H1 (cell line): ENCODE data around the gene MIPOL1. TPM values are rescaled to one million over a fixed set of nuclear protein-coding genes. Genes with fewer than 3 reads are reported as not detected.

ENCODE experiments used
- CTCF ChIA-PET: fragments of 300-600 bp; sonication (Branson Sonifier 250); formaldehyde crosslinking; loops from one replicate; lab custom pipeline; 2021; ENCODE audit not compliant: partially characterized antibody; lab: Charles Lee
- POLR2A ChIA-PET: fragments of 300-600 bp; sonication (Branson Sonifier 250); formaldehyde crosslinking; loops from one replicate; lab custom pipeline; 2021; ENCODE audit warnings: inconsistent platforms; ENCODE audit not compliant: partially characterized antibody; lab: Charles Lee
- DNase-seq, 2 experiments: peaks; one replicate each; pipeline versions ENCODE4 v3.0.0 to v3.0.0-alpha.2; 2010 to 2022; ENCODE audit warnings: low spot score in 2 of 2, low read depth in 1 of 2, mixed read lengths in 1 of 2
- FAIRE-seq: peaks from 2 replicates; lab custom pipeline; 2011; peaks lifted over from hg19 to GRCh38; lab: Jason Lieb, UNC
- H2AFZ ChIP-seq: 2 replicates; pipeline ENCODE4 v1.8.1; 2012; ENCODE audit warnings: low read length, inconsistent platforms
- H2AK5ac ChIP-seq: 2 replicates; pipeline ENCODE4 v1.6.1; 2013; ENCODE audit warnings: low read depth, low read length
- H2BK120ac ChIP-seq: replicated peaks from 2 replicates; pipeline ENCODE3; 2013; ENCODE audit warnings: low read depth, low read length, inconsistent platforms
- H2BK12ac ChIP-seq: 2 replicates; pipeline ENCODE4 v1.6.1; 2013; ENCODE audit warnings: low read depth, low read length
- H2BK15ac ChIP-seq: 2 replicates; pipeline ENCODE4 v1.6.1; 2013; ENCODE audit warnings: low read length
- H2BK20ac ChIP-seq: 2 replicates; pipeline ENCODE4 v1.6.1; 2013; ENCODE audit warnings: low read length
- H2BK5ac ChIP-seq: 2 replicates; pipeline ENCODE4 v1.6.1; 2013; ENCODE audit warnings: low read depth, low read length
- H3K14ac ChIP-seq: 2 replicates; pipeline ENCODE4 v1.6.1; 2013; ENCODE audit warnings: inconsistent platforms; ENCODE audit not compliant: insufficient read length
- H3K18ac ChIP-seq: 2 replicates; pipeline ENCODE4 v1.6.1; 2013; ENCODE audit warnings: low read length; ENCODE audit errors: extremely low read depth
- H3K23ac ChIP-seq: 2 replicates; pipeline ENCODE4 v1.6.1; 2013; ENCODE audit warnings: inconsistent platforms; ENCODE audit not compliant: insufficient read length
- H3K23me2 ChIP-seq: 2 replicates; pipeline ENCODE4 v1.6.1; 2013; ENCODE audit warnings: low read depth, low read length
- H3K27ac ChIP-seq: 2 replicates; pipeline ENCODE4 v1.6.1; 2011; ENCODE audit warnings: low read depth, low read length, inconsistent platforms
- H3K27me3 ChIP-seq, 4 experiments: replicated peaks in 1 of 4; 1 replicate in 1 of 4; 2 replicates in 3 of 4; pipeline versions ENCODE4 v1.6.1 to v1.8.1; 2011 to 2013; ENCODE audit warnings: low read length in 3 of 4, mild to moderate bottlenecking in 3 of 4, inconsistent platforms in 2 of 4, mixed read lengths in 2 of 4, moderate library complexity in 1 of 4; ENCODE audit not compliant: control insufficient read depth in 3 of 4, insufficient read depth in 3 of 4; ENCODE audit errors: extremely low read depth in 1 of 4
- H3K36me3 ChIP-seq, 4 experiments: 2 replicates each; pipeline versions ENCODE4 v1.6.1 to v1.8.1; 2011 to 2013; ENCODE audit warnings: mild to moderate bottlenecking in 4 of 4, low read length in 3 of 4, moderate library complexity in 2 of 4, control low read depth in 1 of 4, inconsistent platforms in 1 of 4; ENCODE audit not compliant: insufficient read depth in 4 of 4, control insufficient read depth in 2 of 4
- H3K4ac ChIP-seq: replicated peaks from 2 replicates; pipeline ENCODE3; 2013; ENCODE audit warnings: low read length, low read depth, mixed read lengths, inconsistent platforms; ENCODE audit not compliant: insufficient read length
- H3K4me1 ChIP-seq, 4 experiments: replicated peaks in 1 of 4; 1 replicate in 1 of 4; 2 replicates in 3 of 4; pipeline versions ENCODE4 v1.6.1 to v1.8.1; 2011 to 2013; ENCODE audit warnings: low read length in 3 of 4, inconsistent platforms in 2 of 4, mixed read lengths in 1 of 4; ENCODE audit not compliant: insufficient read depth in 4 of 4, control insufficient read depth in 3 of 4
- H3K4me2 ChIP-seq, 2 experiments: 2 replicates each; pipeline versions ENCODE4 v1.6.1 to v1.8.1; 2011 to 2013; ENCODE audit warnings: low read depth in 2 of 2, low read length in 2 of 2, control low read depth in 1 of 2, inconsistent platforms in 1 of 2, mild to moderate bottlenecking in 1 of 2; ENCODE audit not compliant: insufficient read depth in 1 of 2
- H3K4me3 ChIP-seq, 4 experiments: fragments of 200-600, 300-600 bp in 1 of 4; sonication (generic), shearing (Covaris generic), sonication (Bioruptor Twin) in 1 of 4; 2 replicates each; pipeline versions ENCODE4 v1.5.1 to v1.8.1; 2011 to 2016; ENCODE audit warnings: low read length in 4 of 4, low read depth in 3 of 4, control low read depth in 2 of 4, inconsistent platforms in 2 of 4, mild to moderate bottlenecking in 2 of 4, mixed read lengths in 1 of 4, moderate library complexity in 1 of 4; ENCODE audit not compliant: insufficient read depth in 2 of 4; ENCODE audit errors: extremely low read depth in 1 of 4
- H3K56ac ChIP-seq: replicated peaks from 2 replicates; pipeline ENCODE3; 2013; ENCODE audit warnings: low read depth, mild to moderate bottlenecking, mixed read lengths, low read length, inconsistent platforms; ENCODE audit not compliant: insufficient read length
- H3K79me1 ChIP-seq: 2 replicates; pipeline ENCODE4 v1.6.1; 2013; ENCODE audit warnings: low read depth, low read length, control low read depth
- H3K79me2 ChIP-seq, 2 experiments: 2 replicates each; pipeline versions ENCODE4 v1.6.1 to v1.8.1; 2012 to 2013; ENCODE audit warnings: low read length in 2 of 2, mild to moderate bottlenecking in 2 of 2, inconsistent platforms in 1 of 2; ENCODE audit not compliant: insufficient read depth in 2 of 2, control insufficient read depth in 1 of 2
- H3K9ac ChIP-seq, 4 experiments: replicated peaks in 1 of 4; 1 replicate in 1 of 4; 2 replicates in 3 of 4; pipeline versions ENCODE4 v1.6.1 to v1.8.1; 2011 to 2013; ENCODE audit warnings: low read depth in 3 of 4, low read length in 3 of 4, control low read depth in 2 of 4, mild to moderate bottlenecking in 2 of 4, moderate library complexity in 2 of 4, inconsistent platforms in 1 of 4; ENCODE audit errors: extremely low read depth in 1 of 4
- H3K9me3 ChIP-seq, 2 experiments: 2 replicates each; pipeline versions ENCODE4 v1.6.1 to v1.8.1; 2012 to 2013; ENCODE audit warnings: mild to moderate bottlenecking in 2 of 2, moderate library complexity in 2 of 2, control low read depth in 1 of 2, inconsistent platforms in 1 of 2, low read depth in 1 of 2, low read length in 1 of 2, mixed read lengths in 1 of 2; ENCODE audit not compliant: insufficient read depth in 2 of 2
- H4K20me1 ChIP-seq, 2 experiments: replicated peaks in 1 of 2; 2 replicates each; pipeline versions ENCODE3 to v1.8.1; 2011 to 2013; ENCODE audit warnings: inconsistent platforms in 2 of 2, low read length in 2 of 2, mild to moderate bottlenecking in 1 of 2; ENCODE audit not compliant: insufficient read depth in 2 of 2, control insufficient read depth in 1 of 2
- H4K5ac ChIP-seq: 2 replicates; pipeline ENCODE4 v1.6.1; 2013; ENCODE audit warnings: low read length, low read depth, mixed read lengths, inconsistent platforms; ENCODE audit not compliant: insufficient read length
- H4K8ac ChIP-seq: 2 replicates; pipeline ENCODE4 v1.8.0; 2013; ENCODE audit warnings: mild to moderate bottlenecking, moderate library complexity, low read length, inconsistent platforms; ENCODE audit not compliant: insufficient read depth; ENCODE audit errors: extremely low read depth
- H4K91ac ChIP-seq: replicated peaks from 2 replicates; pipeline ENCODE3; 2013; ENCODE audit warnings: low read length, mixed read lengths, inconsistent platforms; ENCODE audit not compliant: insufficient read length
- CBX5 ChIP-seq: fragments of 300-800, 300-1000 bp; sonication (generic); IDR thresholded peaks from 2 replicates; pipeline ENCODE4 v1.7.1; 2016; ENCODE audit warnings: antibody characterized with exemption, low read length, low read depth
- CBX8 ChIP-seq: fragments of 300-800, 300-1000 bp; sonication (generic); IDR thresholded peaks from 2 replicates; pipeline ENCODE4 v1.7.1; 2016; ENCODE audit warnings: low read depth, low read length, borderline replicate concordance
- CEBPB ChIP-seq: IDR thresholded peaks from 2 replicates; pipeline ENCODE4 v1.6.1; 2012; ENCODE audit warnings: low read depth, low read length
- EZH2 ChIP-seq: fragments of 200-600 bp; sonication (generic); IDR thresholded peaks from 2 replicates; pipeline ENCODE4 v1.7.1; 2012; ENCODE audit warnings: low read depth, mild to moderate bottlenecking, moderate library complexity, low read length, inconsistent platforms; ENCODE audit not compliant: severe bottlenecking
- KDM4A ChIP-seq: IDR thresholded peaks from one replicate; pipeline ENCODE4 v1.7.1; 2012; ENCODE audit warnings: low read depth, mild to moderate bottlenecking, moderate library complexity, low read length, inconsistent platforms; ENCODE audit not compliant: severe bottlenecking
- PHF8 ChIP-seq: fragments of 200-600 bp; sonication (generic); conservative IDR thresholded peaks from 2 replicates; pipeline ENCODE4 v1.7.1; 2012; ENCODE audit warnings: low read depth, mild to moderate bottlenecking, inconsistent platforms, low read length, moderate library complexity
- RXRA ChIP-seq: IDR thresholded peaks from 2 replicates; pipeline ENCODE4 v1.6.1; 2011; ENCODE audit warnings: low read depth, mild to moderate bottlenecking, low read length, moderate library complexity; ENCODE audit not compliant: insufficient read depth
- SAP30 ChIP-seq: fragments of 300-600 bp; sonication (generic); IDR thresholded peaks from 2 replicates; pipeline ENCODE4 v1.7.1; 2012; ENCODE audit warnings: low read length, moderate library complexity, mild to moderate bottlenecking, inconsistent platforms; ENCODE audit not compliant: insufficient read depth, insufficient replicate concordance
- SUZ12 ChIP-seq: fragments of 200-600 bp; sonication (generic); IDR thresholded peaks from 2 replicates; pipeline ENCODE4 v1.6.1; 2012; ENCODE audit warnings: mild to moderate bottlenecking, inconsistent platforms, low read length, moderate library complexity, mixed read lengths
- TCF12 ChIP-seq: IDR thresholded peaks from 2 replicates; pipeline ENCODE4 v1.6.1; 2011; ENCODE audit warnings: low read depth, mild to moderate bottlenecking, low read length
- ZNF274 ChIP-seq: IDR thresholded peaks from 2 replicates; pipeline ENCODE4 v1.7.0; 2012; ENCODE audit warnings: low read length, borderline replicate concordance; ENCODE audit errors: extremely low read depth
- WGBS, 2 experiments: shearing (Covaris generic) in 1 of 2; methylation state at CpG; one replicate each; pipeline versions ENCODE4 v1.1.6 to v1.1.7; 2013 to 2015; ENCODE audit warnings: low lambda C conversion rate in 2 of 2, mixed read lengths in 2 of 2, inconsistent platforms in 1 of 2, low coverage in 1 of 2, missing lambda C conversion rate in 1 of 2; ENCODE audit not compliant: insufficient replicate concordance in 2 of 2, insufficient coverage in 1 of 2, insufficient read length in 1 of 2; ENCODE audit errors: extremely low coverage in 1 of 2, missing lambda C conversion rate in 1 of 2; 5-methylcytosine and 5-hydroxymethylcytosine counted together
- polyA plus RNA-seq, 7 experiments: library from polyadenylated mRNA; depleted of rRNA in 3 of 7; stranded (reverse) in 5 of 7; unstranded in 2 of 7; fragments of >200 nt in 5 of 7; fragments of 200-250 nt in 2 of 7; gene quantifications; 1 replicate in 5 of 7; 2 replicates in 1 of 7; 4 replicates in 1 of 7; pipeline versions ENCODE4 v1.2.1 to v1.2.3, GENCODE V29; 2011 to 2013; ENCODE audit warnings: missing spikeins in 2 of 7, mixed read lengths in 2 of 7
- total RNA-seq: library from RNA; stranded (reverse); fragmentation: NEBNext Ultra II Directional; extraction: Animal tissue kit (Norgen Biotek cat#: 25700); gene quantifications from 2 replicates; pipeline ENCODE4 v1.2.1, GENCODE V29; 2021

MIPOL1 gene
- total and polyA plus RNA-seq, 2 of the 8 experiments (the other 6 are each of a cell fraction or from before 2014, with no cell fraction given), result 2.8 to 23.9 TPM

DNA sequence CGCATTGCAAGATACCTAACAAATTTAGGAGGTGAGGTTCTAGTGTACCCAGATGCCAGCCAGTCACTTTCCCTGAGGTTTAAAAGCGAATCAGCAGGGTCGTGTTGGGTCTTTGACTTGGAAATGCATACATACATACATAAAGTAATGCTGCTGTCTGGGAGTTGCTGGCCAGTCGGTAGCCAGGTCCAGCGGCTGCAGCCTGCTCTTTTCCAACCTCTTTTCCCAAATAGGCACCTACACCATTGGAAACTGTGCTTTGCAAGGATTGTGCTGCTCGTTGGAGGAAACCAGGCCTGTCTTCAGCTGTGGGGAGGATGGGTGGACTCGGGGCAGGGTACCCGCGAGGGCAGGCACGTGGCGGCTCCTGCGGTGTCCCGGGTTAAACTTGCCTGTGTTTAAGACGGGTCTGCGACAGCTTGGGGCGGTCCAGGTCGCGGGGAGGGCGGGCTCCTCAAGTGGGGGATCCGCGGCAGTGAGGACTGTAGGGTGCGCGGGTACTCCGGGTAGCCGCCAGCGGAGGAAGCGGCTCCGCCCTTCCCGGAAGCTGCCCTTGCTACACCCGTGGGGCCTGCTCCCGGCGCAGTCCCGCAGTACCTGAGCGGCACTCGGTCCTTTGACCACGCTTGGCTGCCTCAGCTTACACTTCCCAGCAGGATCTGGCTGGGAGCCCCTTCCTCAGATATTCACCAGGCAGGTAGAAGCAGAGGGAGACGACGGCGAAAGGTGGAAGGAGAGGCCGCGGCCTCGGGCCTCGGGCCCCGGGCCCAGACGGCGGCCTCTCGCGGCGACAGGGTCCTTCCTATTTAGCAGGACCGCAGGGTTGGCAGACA lies 400.4 kb downstream of the MIPOL1 start:
- FAIRE-seq, result no peak
- H3K79me1 ChIP-seq, result no peaks in the 10 kb centered on the region
- TF ChIP-seq SUZ12, result peak; percentile 89
- TF ChIP-seq ZNF274, result no peak
- TF ChIP-seq CBX8, result no peak
- TF ChIP-seq EZH2, result peak; percentile 66
- TF ChIP-seq TCF12, result no peak
- TF ChIP-seq CEBPB, result no peak
- peak; percentile 61 for TF ChIP-seq KDM4A
- no peak for TF ChIP-seq SAP30
- no peak for TF ChIP-seq RXRA
- TF ChIP-seq PHF8, result no peak
- TF ChIP-seq CBX5, result no peak

More for the DNA sequence above, 400.4 kb downstream of the MIPOL1 start:
- H4K20me1 ChIP-seq, result peaks cover 8 to 23% of the 10 kb centered on the region in 2 experiments
- no peaks in the 10 kb centered on the region for H3K36me3 ChIP-seq
- WGBS, 2 experiments, result 5% methylated on average over 23 of the region's 50 CpGs; no CpG with 5 or more reads in 1 of the 2 experiments
- ChIA-PET CTCF (interaction anchor here (0.6 to 7.6 kb wide), 14 partner anchors 11 to 658 kb away, joined by 3 to 62 read pairs (median 4); no protein-coding TSS in a partner anchor), POLR2A (interaction anchor here (1.0 kb wide), 2 partner anchors 9 to 13 kb away, joined by 3 read pairs; no protein-coding TSS in a partner anchor)
- H2BK20ac ChIP-seq, result no peak overlapping the region
- peak in 1 of 2 experiments; percentile 69 for DNase-seq
- H3K14ac ChIP-seq, result no peak overlapping the region
- H3K27me3 ChIP-seq, result peaks cover 83 to 99% (median 93%) of the 10 kb centered on the region in 4 experiments
- H3K4ac ChIP-seq, result no peak overlapping the region
- H3K4me2 ChIP-seq, result peak overlapping the region; percentile 71 to 89
- H3K27ac ChIP-seq, result no peak overlapping the region
- no peaks in the 10 kb centered on the region for H3K9me3 ChIP-seq
- H3K4me3 ChIP-seq, result peak overlapping the region; percentile 3 to 57 (median 23); a peak in 5 of 8 replicates
- no peak overlapping the region for H3K23ac ChIP-seq
- no peak overlapping the region for H4K5ac ChIP-seq
- no peak overlapping the region for H3K18ac ChIP-seq
- no peak overlapping the region for H2BK12ac ChIP-seq
- H2AK5ac ChIP-seq, result no peak overlapping the region
- no peak overlapping the region for H4K91ac ChIP-seq
- H2BK15ac ChIP-seq, result no peak overlapping the region
- peaks cover 0 to 25% (median 13%) of the 10 kb centered on the region in 4 experiments; a peak in 6 of 7 replicates for H3K4me1 ChIP-seq
- peaks cover 5% of the 10 kb centered on the region for H3K23me2 ChIP-seq
- no peak overlapping the region for H2BK5ac ChIP-seq
- no peaks in the 10 kb centered on the region for H3K79me2 ChIP-seq
- no peak overlapping the region for H2BK120ac ChIP-seq
- H3K9ac ChIP-seq, result no peak overlapping the region
- H3K56ac ChIP-seq, result no peak overlapping the region
- H2AFZ ChIP-seq, result no peak overlapping the region
- H4K8ac ChIP-seq, result no peak overlapping the region; the same call in 1 of the 2 replicates
